GM19328 (cell line): ENCODE data around the gene LRRC8B.
A peak's percentile ranks its signal among the peaks of the same experiment; 100 is the strongest.

Source experiments
- ATAC-seq: cut with Tn5 transposase; IDR thresholded peaks from one replicate; pipeline ENCODE4 v1.9.1; 2021; ENCODE audit warnings: mild to moderate bottlenecking, moderate library complexity; ENCODE audit not compliant: unreplicated experiment

LRRC8B gene

GRCh38 chr1:89546082-89546889 lies 21.7 kb downstream of the LRRC8B start:
- ATAC-seq, result no peak

- no peak for ATAC-seq
Observed at GRCh38 chr1:89546934-89547562, 22.4 kb downstream of the LRRC8B start.

GRCh38 chr1:89547563-89548116 lies 23.0 kb downstream of the LRRC8B start:
- no peak for ATAC-seq

- no peak for ATAC-seq
Observed at GRCh38 chr1:89548122-89548857, 23.7 kb downstream of the LRRC8B start.

GRCh38 chr1:89550995-89551394 lies 26.4 kb downstream of the LRRC8B start:
- no peak for ATAC-seq

GRCh38 chr1:89552471-89553081 lies 27.9 kb downstream of the LRRC8B start:
- peak; percentile 59 for ATAC-seq

- ATAC-seq, result no peak
Observed at GRCh38 chr1:89553157-89553556, 28.5 kb downstream of the LRRC8B start.

- no peak for ATAC-seq
Observed at GRCh38 chr1:89555550-89555949, 30.9 kb downstream of the LRRC8B start.

- no peak for ATAC-seq
Observed at GRCh38 chr1:89556726-89557444, 32.3 kb downstream of the LRRC8B start.

GRCh38 chr1:89557445-89557825 lies 32.8 kb downstream of the LRRC8B start:
- no peak for ATAC-seq

GRCh38 chr1:89557956-89558355 lies 33.3 kb downstream of the LRRC8B start:
- ATAC-seq, result no peak

- ATAC-seq, result no peak
Observed at GRCh38 chr1:89563957-89564604, 39.5 kb downstream of the LRRC8B start.

GRCh38 chr1:89565521-89565920 lies 40.9 kb downstream of the LRRC8B start:
- ATAC-seq, result no peak

GRCh38 chr1:89566761-89567174 lies 42.1 kb downstream of the LRRC8B start:
- no peak for ATAC-seq

GRCh38 chr1:89567797-89568196 lies 43.2 kb downstream of the LRRC8B start:
- no peak for ATAC-seq

- ATAC-seq, result no peak
Observed at GRCh38 chr1:89573410-89573809, 48.8 kb downstream of the LRRC8B start.

- no peak for ATAC-seq
Observed at GRCh38 chr1:89574621-89575020, 50.0 kb downstream of the LRRC8B start.

GRCh38 chr1:89575207-89575606 lies 50.6 kb downstream of the LRRC8B start:
- no peak for ATAC-seq

- no peak for ATAC-seq
Observed at GRCh38 chr1:89576013-89576412, 51.4 kb downstream of the LRRC8B start.

GRCh38 chr1:89578151-89578550 lies 53.5 kb downstream of the LRRC8B start:
- ATAC-seq, result no peak
